Esophagus squamous epithelium (tissue), 4 donors: ENCODE measurements around the gene NUDT8.

Source experiments
- POLR2A ChIP-seq, 4 donors: fragments of 450-650 bp; IDR thresholded peaks; one replicate each; pipeline ENCODE4 v1.6.1; 2017; ENCODE audit warnings: antibody characterized with exemption in 4 of 4, mild to moderate bottlenecking in 4 of 4, moderate library complexity in 3 of 4
- TF ChIP-seq, protein P1 (sequence below), 6 experiments: fragments of 450-650 bp in 4 of 6; fragments of 200-600 bp in 2 of 6; sonication (generic) in 2 of 6; IDR thresholded peaks; one replicate each; pipeline ENCODE4 v1.5.1; 2016 to 2019; ENCODE audit warnings: antibody characterized with exemption in 6 of 6, mild to moderate bottlenecking in 4 of 6, moderate library complexity in 4 of 6

DNA sequence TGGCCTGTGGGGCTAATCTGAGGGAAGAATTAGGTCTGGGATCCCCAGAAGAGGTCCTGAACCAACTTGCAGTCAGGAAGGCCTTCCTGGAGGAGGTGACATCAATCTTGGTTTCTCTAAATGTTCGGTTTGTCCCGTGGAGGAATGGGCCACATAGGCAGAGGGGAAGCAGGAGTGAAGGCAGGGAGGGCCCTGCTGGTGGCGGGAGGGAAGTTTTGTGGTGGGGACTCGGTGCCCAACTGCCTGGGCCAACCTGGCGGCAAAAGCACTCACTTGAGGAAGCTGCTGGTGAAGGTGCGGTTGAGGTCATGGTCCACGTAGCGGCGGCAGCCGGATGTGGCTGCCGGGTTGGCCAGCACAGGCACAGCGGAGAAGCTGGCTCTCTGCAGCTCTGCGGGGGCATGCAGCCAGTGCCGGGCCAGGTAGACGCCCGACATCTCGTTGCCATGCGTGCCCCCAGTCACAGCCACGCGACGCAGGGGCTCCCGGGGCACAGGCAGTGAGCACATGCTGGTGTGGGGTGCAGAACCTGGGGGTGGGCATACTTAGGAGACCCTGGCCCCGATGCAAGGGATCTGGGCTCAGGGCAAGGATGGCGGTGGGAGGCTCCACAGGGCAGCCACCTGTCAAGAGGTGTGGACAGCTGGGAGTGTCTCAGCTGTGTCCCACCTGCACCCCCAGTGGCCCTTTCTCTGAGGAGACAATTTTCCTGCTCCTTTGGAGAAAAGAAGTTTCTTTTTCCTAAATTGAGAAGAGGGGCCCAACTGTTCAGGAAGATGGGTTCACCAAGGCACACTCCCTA lies 17.0 kb upstream of the NUDT8 start:
- TF ChIP-seq, protein P1, sequence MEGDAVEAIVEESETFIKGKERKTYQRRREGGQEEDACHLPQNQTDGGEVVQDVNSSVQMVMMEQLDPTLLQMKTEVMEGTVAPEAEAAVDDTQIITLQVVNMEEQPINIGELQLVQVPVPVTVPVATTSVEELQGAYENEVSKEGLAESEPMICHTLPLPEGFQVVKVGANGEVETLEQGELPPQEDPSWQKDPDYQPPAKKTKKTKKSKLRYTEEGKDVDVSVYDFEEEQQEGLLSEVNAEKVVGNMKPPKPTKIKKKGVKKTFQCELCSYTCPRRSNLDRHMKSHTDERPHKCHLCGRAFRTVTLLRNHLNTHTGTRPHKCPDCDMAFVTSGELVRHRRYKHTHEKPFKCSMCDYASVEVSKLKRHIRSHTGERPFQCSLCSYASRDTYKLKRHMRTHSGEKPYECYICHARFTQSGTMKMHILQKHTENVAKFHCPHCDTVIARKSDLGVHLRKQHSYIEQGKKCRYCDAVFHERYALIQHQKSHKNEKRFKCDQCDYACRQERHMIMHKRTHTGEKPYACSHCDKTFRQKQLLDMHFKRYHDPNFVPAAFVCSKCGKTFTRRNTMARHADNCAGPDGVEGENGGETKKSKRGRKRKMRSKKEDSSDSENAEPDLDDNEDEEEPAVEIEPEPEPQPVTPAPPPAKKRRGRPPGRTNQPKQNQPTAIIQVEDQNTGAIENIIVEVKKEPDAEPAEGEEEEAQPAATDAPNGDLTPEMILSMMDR (IDR thresholded peaks at IDR 0.05) = peak in 1 of 6 experiments; percentile 8
- no peak for TF ChIP-seq POLR2A (IDR thresholded peaks at IDR 0.05)
